ENCODE data around the gene OGA.

OGA gene

GRCh38 chr10:101834341-101834740 is 16.1 kb upstream of the OGA start:
- no peak for DNase-seq

DNA sequence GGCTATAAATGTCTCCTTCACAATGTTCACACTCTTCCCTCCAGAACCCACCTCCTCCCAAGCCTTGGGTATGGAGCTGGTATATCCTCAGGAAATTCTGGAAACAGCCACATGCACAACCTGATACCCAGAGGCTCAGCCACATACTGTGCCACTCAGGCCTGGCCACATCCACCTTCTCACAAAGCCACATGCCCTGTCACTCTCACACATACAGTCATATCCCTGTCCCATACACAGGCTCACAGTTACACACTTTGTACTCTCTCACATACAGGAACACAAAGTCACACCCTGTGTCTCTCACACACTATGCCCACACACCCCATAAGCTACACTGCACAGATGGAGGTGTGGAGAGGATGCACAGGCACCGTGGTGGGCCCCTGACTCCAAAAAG is 15.2 kb upstream of the OGA start:
- no peak for DNase-seq

- no peak for DNase-seq
Measured at GRCh38 chr10:101832325-101832771, 14.1 kb upstream of the OGA start.

DNA sequence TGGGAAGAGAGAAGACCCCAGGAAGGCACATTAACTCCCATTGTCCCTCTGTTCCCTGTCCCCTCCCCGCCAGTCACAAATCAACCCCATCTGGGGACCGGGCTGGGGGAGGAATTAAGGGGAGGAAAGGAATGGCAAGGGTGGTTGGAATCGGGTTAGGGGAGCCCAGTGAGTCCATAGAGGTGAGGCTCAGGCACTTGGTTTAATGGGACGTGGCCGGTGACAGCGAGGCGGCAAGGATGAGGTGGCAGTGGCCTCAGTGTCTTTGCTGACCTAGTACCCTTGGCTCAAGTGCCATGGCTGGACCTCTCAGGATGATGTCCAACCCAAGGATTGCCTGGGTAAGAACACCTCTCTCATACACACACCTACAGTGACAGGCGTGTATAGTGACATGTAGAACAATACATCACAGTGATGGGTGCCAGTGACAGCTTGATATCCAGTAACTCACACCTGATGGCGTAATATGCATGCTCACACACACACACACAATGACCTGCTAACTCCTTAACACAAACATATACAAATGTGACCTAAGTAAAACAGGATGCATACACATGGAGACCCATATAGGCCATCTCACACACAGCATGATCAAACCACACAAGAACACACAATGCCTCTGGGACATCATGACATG is 13.0 kb upstream of the OGA start:
- no peak for DNase-seq

- DNase-seq: peak; percentile 92
Measured at GRCh38 chr10:101830322-101831168, 12.3 kb upstream of the OGA start.

GRCh38 chr10:101829561-101830315 is 11.5 kb upstream of the OGA start:
- peak; percentile 48 for DNase-seq

GRCh38 chr10:101828766-101829551 is 10.7 kb upstream of the OGA start:
- DNase-seq: no peak

GRCh38 chr10:101827919-101828600 is 9.8 kb upstream of the OGA start:
- no peak for DNase-seq

GRCh38 chr10:101826852-101827434 is 8.7 kb upstream of the OGA start:
- DNase-seq: no peak

- DNase-seq: no peak
Measured at GRCh38 chr10:101824736-101825135, 6.5 kb upstream of the OGA start.

DNA sequence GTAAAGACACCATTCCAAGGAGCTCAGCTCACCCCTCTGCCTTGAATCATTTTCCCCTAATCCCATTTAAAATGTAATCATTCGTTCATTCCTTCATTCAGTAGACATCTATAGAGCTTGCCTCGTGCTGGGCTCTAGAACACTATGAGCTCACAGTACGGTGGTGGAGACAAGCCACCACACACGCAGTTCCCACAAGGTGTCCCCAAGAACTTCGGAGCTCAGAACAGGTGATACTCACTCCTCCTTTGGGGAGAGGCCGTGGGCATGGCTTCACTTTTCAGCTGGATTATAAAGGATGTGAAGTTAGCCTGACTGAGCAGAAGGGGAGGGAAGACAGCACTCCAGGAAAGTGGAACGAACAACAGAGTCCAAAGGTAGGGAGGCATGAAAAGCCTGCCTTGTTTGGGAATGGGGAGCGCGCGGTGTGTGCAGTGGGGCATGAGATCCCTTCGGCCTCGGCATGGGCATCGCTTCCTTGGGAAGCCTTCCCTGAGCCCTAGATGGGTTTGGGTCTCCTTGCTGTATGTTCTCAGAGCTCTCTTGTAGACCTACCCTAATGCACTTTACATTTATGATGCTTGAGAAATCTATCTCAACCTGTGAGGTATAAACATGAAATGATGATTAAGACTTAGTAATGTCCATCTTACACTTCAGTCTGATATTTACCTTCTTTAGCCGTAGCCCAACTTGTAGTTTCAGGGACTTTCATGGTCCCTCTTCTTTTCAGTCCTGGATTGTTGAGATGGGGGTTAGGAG is 809 bp upstream of the OGA start:
- no peak for DNase-seq

- DNase-seq: no peak
Measured at GRCh38 chr10:101817337-101818118, 716 bp downstream of the OGA start.

DNA sequence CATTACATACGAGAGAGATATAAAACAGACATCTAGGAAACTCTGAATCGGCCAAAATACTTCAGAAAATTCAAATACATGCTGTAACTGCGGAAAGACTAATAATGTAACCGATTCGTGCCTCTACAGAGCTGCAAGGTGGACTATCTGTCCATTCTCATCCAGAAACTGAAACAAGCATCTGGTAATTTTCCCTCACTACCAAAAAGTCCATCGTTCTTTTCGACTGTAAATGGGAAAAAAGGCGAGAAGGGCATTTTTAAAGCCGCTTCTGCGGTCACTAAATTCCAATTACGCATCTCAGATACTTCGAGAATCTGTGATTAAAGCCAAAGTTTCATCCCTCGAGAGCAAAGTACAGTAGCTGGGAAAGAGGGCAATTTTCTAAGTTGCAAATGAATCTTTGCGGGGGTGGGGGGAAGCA is 1.3 kb downstream of the OGA start:
- DNase-seq: no peak

DNA sequence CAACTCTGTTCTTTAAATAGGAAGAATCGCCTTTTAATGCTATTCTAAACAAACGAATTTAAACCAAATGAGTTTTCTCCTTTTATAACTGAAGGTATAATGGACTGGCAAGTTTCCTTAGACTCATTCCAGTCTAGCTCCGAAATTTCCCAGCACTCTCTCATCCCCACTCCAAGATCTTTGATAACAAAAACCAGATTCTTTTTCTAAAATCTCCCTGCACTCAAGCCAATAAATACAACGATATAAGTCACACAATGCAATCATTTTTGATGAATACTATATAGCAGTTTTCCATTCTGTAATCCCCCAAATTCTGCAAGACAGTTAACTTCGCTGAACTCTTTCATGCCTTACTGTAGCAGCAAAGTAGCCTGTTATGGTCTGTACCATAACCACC is 1.9 kb downstream of the OGA start:
- no peak for DNase-seq

DNA sequence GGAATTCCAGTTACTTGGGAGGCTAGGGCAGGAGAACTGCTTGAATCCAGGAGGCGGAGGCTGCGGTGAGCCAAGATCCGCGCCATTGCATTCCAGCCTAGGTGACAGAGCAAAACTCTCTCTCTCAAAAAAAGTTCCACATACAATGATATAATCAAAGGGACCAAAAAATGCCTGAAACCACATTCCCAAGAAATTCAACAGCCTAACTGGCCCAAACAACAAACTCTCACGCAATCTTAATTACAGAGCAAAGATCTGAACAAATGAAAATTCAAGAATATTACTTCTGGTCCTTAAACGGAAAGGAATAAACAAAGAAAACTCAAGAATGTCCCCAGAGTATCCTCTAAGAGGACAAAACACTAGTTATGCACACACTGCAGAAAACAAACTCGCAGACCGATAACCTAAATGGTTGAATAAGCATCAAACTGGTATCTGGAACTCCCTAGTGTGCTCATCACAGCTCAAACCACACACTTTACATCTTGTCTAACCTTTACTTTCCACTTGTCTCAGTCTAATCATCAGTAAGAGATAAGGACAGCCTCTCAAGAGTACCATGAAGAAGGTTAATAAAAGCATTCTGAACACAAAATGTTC is 3.7 kb downstream of the OGA start:
- DNase-seq: no peak

DNA sequence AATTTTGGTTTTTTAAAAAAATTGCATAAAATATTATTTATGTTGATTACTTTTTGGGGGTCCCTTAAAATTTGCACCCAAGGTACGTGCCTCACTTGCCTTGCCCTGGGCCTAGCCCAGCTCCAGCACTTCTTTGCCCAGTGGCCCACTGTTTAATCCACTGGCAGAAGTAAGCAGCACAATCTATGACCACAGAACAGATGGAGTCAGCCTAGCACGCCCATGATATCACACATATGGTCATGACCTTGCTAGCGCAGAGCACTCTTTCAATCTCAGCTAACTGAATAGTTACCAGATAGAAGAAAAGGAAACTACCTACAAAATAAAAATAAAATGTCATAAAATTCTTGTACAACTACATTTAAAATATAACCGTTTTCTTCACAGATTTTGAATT is 5.6 kb downstream of the OGA start:
- DNase-seq: no peak

DNA sequence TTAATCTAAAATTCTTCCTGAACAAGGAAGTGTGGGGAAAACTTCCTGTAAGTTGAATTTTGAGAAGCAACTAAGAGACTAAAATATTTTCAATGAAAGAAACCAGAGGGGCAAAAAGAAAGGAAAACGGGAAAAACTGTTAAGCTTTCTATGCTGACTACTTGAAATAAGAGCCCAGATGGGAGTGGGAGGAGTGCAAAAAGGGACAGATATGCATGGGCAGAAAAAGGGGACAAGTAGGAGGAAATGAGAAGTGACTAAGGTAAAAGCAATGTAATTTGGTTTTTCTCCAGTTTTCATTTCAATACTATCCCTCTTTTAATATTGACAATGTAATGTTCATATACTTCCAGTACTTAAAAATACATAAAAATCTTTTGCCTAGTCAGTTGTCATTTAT is 11.1 kb downstream of the OGA start:
- DNase-seq: no peak

DNA sequence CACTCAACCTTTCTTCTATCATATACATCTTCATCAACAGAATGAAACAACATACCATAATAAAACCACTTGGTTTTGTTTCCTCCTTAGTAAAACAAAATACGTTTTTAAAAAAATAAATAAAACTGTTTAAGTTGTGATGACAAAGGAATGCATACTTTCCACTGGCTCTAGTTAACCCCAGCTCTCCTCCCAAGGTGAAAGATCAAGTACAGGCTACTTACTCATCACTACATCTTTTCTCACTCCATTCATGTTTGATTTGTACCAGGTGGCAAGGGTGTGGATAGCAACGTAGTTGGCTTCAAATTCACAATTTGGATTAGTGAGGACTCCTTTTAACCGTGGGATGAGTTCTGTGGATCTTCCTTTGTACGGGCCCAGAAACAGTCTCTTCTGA is 14.7 kb downstream of the OGA start:
- DNase-seq: no peak

- no peak for DNase-seq
Measured at GRCh38 chr10:101797403-101798059, 20.7 kb downstream of the OGA start.
